ENCODE measurements around the gene MYCBP. TPM values are rescaled to one million over a fixed set of nuclear protein-coding genes. Genes with fewer than 3 reads are reported as not detected.

The MYCBP gene
- total RNA-seq, 1 donor from 2014 or later = 12.8 TPM

DNA sequence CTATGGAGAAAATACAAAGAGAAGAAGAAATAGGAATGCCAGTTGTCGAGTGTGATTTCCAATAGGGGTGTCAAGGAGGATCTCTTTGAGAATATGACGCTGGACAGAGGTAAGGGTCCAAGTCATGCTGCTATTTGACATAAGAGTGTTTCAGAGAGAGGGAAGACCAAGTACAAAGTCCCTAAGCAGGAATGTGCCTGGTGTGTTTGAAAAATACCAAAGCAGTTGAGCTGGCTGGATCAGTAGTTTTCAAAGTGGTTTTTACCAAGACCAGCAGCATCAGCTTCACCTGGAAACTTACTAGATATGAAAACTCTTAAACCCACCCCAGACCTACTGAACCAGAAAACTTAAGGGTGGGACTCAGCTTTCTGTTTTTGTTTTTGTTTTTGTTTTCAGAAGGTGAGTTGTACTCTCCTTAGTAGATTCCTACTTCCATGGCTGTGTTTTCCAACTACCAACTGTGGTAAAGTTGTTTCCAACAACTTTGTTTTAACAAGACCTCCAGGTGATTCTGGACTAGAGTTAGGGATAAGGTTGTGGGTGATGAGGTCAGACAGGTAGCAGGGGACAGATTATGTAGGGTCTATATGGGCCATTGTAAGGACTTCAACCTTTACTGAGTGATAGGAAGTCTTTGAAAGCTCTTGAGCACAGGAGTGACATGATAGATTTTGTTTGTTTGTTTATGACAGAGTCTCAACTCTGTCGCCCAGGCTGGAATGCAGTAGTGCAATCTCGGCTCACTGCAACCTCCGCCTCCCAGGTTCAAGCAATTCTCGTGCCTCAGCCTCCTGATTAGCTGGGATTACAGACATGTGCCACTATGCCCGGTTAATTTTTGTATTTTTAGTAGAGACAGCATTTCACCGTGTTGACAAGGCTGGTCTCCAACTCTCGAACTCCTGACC, 15.5 kb upstream of the MYCBP start:
- Histone ChIP-seq H3K36me3 (no peaks in the 10 kb centered on the region), H3K9me3 (no peaks in the 10 kb centered on the region), H3K4me3 (no peak overlapping the region), H3K27me3 (no peaks in the 10 kb centered on the region), H3K4me1 (no peaks in the 10 kb centered on the region), H3K27ac (no peak overlapping the region)
- DNase-seq (ENCODE audit: extremely low spot score in 2 of 2) = no peak
- TF ChIP-seq POLR2A (IDR thresholded peaks at IDR 0.05) (no peak), POLR2AphosphoS5 (IDR thresholded peaks at IDR 0.05; ENCODE audit: insufficient read depth in 1 of 2, low read depth in 1 of 2) (no peak)
- TF ChIP-seq, protein P1, sequence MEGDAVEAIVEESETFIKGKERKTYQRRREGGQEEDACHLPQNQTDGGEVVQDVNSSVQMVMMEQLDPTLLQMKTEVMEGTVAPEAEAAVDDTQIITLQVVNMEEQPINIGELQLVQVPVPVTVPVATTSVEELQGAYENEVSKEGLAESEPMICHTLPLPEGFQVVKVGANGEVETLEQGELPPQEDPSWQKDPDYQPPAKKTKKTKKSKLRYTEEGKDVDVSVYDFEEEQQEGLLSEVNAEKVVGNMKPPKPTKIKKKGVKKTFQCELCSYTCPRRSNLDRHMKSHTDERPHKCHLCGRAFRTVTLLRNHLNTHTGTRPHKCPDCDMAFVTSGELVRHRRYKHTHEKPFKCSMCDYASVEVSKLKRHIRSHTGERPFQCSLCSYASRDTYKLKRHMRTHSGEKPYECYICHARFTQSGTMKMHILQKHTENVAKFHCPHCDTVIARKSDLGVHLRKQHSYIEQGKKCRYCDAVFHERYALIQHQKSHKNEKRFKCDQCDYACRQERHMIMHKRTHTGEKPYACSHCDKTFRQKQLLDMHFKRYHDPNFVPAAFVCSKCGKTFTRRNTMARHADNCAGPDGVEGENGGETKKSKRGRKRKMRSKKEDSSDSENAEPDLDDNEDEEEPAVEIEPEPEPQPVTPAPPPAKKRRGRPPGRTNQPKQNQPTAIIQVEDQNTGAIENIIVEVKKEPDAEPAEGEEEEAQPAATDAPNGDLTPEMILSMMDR (IDR thresholded peaks at IDR 0.05) = no peak
- intact Hi-C loops (cut with DNase I) = no loop called here

DNA sequence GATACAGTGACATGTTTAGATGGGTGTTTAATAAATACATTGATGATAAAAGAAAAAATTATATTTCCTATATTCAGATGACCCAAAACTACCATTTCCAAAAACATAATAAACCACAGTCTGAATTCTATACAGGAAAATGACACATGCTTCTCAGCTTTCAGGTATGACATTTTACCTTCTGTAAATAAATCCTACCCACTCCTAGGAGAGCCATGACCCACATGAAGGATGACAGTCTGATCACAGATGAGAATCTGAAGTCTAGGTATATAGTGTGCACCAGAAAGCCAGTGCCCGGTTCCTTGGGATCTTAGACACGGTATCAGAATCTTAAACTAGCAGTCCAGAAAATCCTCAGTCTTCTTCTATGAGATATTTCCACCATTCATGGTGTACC, 11.9 kb upstream of the MYCBP start:
- intact Hi-C loops (cut with DNase I) = no loop called here
- Histone ChIP-seq H3K4me3 (no peak overlapping the region), H3K4me1 (no peaks in the 10 kb centered on the region), H3K27ac (no peak overlapping the region), H3K27me3 (no peaks in the 10 kb centered on the region), H3K9me3 (no peaks in the 10 kb centered on the region), H3K36me3 (no peaks in the 10 kb centered on the region)
- no peak for DNase-seq (ENCODE audit: extremely low spot score in 2 of 2)
- TF ChIP-seq POLR2AphosphoS5 (IDR thresholded peaks at IDR 0.05; ENCODE audit: insufficient read depth in 1 of 2, low read depth in 1 of 2) = no peak
- TF ChIP-seq, protein P1 (IDR thresholded peaks at IDR 0.05) = no peak
- no peak for TF ChIP-seq POLR2A (IDR thresholded peaks at IDR 0.05)

DNA sequence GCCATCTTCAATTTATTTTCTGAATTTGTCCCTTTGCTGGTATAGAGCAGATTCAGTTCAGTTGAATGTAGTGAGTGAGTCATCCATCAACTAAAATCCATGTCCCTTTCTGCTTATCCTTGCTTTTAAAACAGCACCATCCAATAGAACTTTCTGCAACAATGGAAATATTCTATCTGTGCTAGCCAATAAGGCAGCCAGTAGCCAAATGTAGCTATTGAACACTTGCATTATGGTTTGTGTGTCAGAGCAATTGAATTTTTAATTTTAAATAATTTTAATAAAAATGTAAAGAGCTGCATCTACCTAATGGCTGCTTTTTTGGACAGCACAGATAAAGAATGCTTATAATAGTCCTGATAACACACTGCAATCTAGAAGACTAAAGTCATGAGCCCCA, 8.3 kb upstream of the MYCBP start, which contains the start of gene GJA9:
TSS of gene GJA9 (minus strand) at position 101 of the 400 bp plus-strand sequence. CDS start 5,489 bp downstream, outside the sequence.
- Histone ChIP-seq H3K9me3 (no peaks in the 10 kb centered on the region), H3K4me3 (no peak within 1 kb of the TSS), H3K4me1 (no peaks in the 10 kb centered on the region), H3K36me3 (no peaks in the 10 kb centered on the region), H3K27me3 (no peaks in the 10 kb centered on the region), H3K27ac (no peak within 1 kb of the TSS)
- intact Hi-C loops (cut with DNase I) = no loop called here
- TF ChIP-seq POLR2A (IDR thresholded peaks at IDR 0.05) (no peak), POLR2AphosphoS5 (IDR thresholded peaks at IDR 0.05; ENCODE audit: insufficient read depth in 1 of 2, low read depth in 1 of 2) (no peak)
- TF ChIP-seq, protein P1 (IDR thresholded peaks at IDR 0.05) = no peak
- DNase-seq (ENCODE audit: extremely low spot score in 2 of 2) = no peak

DNA sequence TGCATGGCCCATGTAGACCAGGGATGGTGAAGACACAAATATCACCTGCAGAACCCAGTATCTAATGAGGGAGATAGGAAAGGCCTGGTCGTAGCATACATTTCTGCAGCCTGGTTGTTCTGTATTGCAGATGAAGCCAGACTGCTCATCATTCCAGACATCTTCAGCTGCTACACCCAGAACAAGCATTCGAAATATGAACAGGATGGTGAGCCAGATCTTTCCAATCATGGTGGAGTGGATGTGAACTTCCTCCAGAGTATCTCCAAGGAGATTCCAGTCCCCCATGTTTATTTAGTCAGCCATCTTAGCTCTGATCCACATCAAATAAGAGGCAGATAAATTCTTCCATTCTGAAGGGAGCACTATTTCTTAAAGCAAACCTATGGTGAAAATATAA, 2.7 kb upstream of the MYCBP start:
- Histone ChIP-seq H3K27me3 (no peaks in the 10 kb centered on the region), H3K4me3 (no peak overlapping the region), H3K27ac (no peak overlapping the region), H3K4me1 (peaks cover 21% of the 10 kb centered on the region), H3K36me3 (no peaks in the 10 kb centered on the region), H3K9me3 (no peaks in the 10 kb centered on the region)
- TF ChIP-seq POLR2A (IDR thresholded peaks at IDR 0.05) (no peak), POLR2AphosphoS5 (IDR thresholded peaks at IDR 0.05; ENCODE audit: insufficient read depth in 1 of 2, low read depth in 1 of 2) (no peak)
- TF ChIP-seq, protein P1 (IDR thresholded peaks at IDR 0.05) = no peak
- DNase-seq (ENCODE audit: extremely low spot score in 2 of 2) = no peak
- intact Hi-C loops (cut with DNase I) = no loop called here

Data from vagina (tissue), 2 donors.